HG03066 (cell line): ENCODE data around the gene DOCK4.

Experiments
- ATAC-seq: cut with Tn5 transposase; IDR thresholded peaks from one replicate; pipeline ENCODE4 v1.9.1; 2021; ENCODE audit warnings: low read depth; ENCODE audit not compliant: unreplicated experiment

The DOCK4 gene

GRCh38 chr7:112224186-112224585 lies 18.0 kb upstream of the DOCK4 start:
- no peak for ATAC-seq

DNA sequence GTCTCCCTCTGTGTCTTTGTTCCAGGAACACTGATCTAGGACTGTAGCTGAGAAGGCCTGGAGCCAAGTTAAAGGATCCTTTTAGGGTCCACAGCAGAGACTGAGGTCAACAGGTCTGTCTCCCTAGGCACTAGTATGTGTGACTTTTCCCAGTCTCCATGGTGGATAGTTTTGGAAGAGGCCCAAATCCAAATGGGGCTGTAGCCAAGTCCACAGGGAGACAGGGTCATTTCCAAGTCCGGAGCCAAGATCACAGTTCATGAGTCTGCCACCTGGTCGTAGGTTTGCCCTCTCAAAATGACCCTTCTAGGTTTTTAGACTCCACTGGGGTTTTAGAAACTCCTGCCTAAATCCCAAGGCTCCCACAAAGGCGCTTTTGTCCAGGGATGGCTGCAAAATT lies 17.1 kb upstream of the DOCK4 start:
- ATAC-seq: no peak

GRCh38 chr7:112220877-112221434 lies 14.8 kb upstream of the DOCK4 start:
- no peak for ATAC-seq

DNA sequence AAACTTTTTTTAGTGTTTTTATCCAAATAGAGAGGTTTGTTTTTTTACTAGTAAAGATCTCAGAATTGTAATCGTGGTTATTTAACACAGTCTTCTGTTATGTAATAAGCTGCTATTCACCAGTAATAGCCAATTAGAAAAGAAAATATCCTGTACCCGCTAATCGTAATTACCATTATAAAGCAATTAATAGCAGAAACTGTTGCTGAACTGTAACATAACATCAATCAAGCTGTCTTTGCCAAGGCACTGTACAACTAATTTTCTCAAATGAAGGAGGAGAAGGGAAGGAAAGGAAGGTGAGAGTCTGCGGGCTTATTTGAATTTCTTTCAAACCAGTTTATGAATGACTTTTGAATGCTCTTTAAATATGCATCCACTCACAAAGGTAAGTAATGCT lies 9.6 kb upstream of the DOCK4 start:
- no peak for ATAC-seq

- ATAC-seq: no peak
Measured at GRCh38 chr7:112214883-112215282, 8.7 kb upstream of the DOCK4 start.

DNA sequence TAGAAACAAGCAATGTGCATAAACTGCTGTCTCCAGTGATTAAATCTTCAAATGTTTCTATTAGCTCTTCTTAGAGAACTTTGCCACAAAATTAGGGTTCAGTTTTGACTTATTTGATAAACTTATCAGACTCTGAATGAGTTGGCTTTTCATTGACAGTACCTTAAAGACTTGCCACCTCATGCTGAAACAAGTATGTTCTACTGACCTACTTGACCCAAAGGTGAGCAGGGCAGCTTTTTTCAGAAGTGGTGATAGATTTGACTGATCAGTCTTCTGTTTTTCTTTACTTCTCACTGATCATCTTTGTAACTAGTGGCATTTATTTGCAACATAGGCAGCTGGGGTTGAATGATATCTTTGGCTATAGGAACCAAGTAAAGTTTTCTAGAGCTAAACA lies 8.1 kb upstream of the DOCK4 start:
- ATAC-seq: no peak

GRCh38 chr7:112213735-112214134 lies 7.5 kb upstream of the DOCK4 start:
- no peak for ATAC-seq

- ATAC-seq: no peak
Measured at GRCh38 chr7:112212571-112212970, 6.4 kb upstream of the DOCK4 start.

DNA sequence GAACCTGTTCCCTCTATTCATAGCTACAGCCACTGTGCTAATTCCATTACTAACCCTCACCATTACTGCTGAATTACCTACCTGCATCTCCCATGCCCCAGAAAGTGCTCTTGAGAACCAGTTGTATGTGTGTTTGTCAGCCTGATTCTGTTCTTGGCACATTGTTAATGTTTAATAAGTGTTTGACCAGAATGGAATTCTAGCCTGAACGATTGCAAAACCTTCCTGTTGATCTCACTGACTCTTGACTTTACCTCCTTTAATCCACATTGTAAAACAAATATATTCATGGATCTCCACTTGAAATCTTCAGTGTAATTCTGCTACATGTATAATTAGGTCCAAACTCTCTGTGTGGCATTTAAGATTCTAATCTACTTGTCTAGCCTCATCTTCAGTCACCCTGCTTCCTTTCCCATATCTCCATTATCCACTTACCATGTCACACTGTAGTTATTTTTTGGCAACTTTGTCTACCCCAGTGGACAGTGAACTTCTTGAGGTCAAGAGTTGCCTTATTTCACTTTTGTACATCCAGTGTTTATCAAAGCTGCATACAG lies 5.2 kb upstream of the DOCK4 start:
- no peak for ATAC-seq

DNA sequence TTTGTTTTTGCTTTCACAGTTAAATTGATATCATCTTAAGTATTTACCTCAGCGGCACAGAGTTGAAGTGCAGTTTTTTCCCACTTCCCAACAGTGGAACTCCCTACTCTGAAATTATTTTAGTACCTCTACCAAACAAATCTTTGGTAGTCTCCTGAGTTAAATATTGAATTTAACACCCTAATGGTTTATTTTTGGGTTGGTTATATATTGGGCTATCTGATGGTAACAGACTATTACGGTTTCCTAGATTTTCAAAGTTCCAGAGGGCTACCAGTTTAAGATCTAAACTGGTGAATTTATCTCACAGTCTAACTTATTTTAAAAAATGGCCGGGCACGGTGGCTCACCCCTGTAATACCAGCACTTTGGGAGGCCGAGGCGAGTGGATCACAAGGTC lies 1.6 kb upstream of the DOCK4 start:
- ATAC-seq: no peak

DNA sequence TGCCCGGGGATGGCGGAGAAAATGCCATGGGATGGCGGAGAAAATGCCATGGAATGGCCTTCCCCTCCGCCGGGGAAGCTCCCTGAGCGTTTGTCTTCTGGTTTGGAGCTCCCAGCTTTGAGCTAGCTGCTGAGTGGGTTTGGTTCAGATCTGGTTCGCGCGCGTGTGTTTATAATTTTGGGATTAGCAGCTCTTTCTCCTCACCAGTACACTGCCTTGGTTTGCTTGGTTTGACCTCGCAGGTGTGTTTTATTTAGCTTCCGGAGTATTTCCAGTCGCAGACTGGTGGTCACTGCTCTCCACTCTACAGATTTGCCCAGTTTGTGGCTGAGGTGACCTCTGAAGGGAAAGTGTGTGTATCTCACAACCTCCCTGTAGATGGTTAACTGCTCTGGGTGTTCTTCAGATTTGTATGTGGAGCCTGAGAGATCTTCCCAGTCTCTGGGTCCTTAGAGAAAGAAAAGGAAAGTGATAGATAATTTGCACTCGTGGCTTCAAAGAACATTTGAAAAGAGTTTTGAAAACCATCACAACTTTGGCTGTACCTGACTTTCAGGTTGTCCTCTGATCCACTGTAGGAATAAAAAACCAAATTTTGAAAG lies 893 bp upstream of the DOCK4 start:
- ATAC-seq: no peak

DNA sequence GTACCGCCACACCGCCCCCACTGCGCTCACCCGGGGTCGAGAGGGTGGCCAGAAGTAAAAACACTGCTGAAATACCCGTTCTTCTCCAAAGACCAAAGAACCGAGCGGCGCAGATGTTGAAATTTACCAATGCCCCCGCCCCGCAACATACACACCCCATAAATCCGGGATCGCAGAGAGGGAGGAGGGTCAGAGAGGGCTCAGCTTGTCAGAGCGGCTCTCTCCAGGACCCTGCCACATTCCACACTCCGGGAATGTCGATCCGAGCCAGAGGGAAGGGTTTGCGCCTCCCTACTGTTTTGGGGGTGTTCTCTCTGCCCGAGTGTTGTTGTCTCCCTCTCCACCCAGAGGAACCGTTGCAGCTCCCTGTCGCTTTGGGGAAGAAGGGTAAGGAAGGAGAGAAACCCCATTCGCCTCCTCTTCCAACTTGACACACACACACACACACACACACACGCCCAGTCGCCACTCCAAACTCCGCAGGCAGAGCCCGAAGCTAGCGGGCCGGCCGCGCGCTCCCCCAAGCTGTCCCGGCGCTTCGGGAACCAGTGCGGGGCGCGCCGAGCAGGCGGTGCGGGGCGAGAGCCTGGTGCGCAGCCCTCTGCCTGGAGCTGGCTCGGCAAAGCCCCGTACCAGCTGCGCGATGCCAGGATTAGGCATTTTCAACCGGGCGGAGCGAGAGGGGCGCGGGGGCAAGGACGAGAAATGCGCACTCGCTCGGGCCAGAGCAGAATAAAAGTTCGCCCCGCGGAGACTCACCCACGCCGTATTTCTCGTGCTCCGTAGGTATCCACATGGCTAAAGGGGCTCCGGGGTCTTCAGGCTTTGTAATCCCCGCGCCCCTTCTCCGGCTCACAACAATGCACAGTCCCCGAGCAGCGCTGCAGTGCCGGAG lies 609 bp downstream of the DOCK4 start:
- peak; percentile 14 for ATAC-seq

GRCh38 chr7:112204499-112205342 lies 1.5 kb downstream of the DOCK4 start:
- no peak for ATAC-seq

DNA sequence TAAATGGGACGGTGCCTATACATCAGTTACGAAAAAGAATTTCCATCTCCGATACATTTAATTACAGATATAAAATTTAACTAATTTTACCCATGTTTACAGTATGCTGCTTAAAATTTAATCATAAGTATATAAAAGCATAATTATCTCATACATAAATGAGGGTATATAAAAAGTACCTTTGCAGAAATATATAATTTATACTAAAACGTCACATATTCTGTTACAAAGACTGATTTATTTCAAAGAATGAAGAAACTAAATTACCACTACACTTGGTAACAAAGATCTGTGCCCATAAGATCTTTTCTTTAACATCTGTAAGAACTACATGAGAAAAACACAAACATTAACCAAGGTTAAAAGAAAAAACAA lies 2.8 kb downstream of the DOCK4 start:
- ATAC-seq: no peak

GRCh38 chr7:112202816-112203215 lies 3.4 kb downstream of the DOCK4 start:
- no peak for ATAC-seq

GRCh38 chr7:112201839-112202238 lies 4.4 kb downstream of the DOCK4 start:
- no peak for ATAC-seq

- no peak for ATAC-seq
Measured at GRCh38 chr7:112201411-112201810, 4.8 kb downstream of the DOCK4 start.

- no peak for ATAC-seq
Measured at GRCh38 chr7:112199672-112200071, 6.5 kb downstream of the DOCK4 start.

DNA sequence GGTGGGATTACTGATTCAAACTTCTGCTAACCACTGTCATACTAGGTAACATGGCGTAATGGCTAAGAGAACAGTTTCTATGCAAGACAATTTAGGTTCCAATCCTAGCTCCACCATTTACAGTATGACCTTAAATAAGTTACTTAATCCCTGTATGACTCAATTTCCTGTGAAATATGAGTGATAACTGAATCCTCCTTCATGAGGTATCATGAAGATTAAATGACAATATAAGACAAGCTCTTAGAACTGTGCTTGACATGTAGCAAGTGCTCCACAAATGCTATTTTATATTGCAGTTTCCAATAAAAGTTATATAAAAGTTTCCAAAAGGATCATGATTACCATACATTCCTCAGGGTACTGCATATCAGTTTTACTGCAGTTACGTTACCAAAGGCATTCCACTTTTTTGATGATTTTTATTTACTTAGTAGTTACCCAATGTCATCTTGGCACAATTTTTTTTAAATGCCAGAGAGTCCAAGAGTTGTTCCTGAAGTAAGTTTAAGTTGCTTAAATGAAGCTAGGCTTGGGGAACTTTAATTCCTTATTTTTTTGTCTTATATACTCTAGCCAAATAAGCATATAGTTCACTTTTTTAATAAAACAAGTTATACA lies 7.1 kb downstream of the DOCK4 start:
- ATAC-seq: no peak

DNA sequence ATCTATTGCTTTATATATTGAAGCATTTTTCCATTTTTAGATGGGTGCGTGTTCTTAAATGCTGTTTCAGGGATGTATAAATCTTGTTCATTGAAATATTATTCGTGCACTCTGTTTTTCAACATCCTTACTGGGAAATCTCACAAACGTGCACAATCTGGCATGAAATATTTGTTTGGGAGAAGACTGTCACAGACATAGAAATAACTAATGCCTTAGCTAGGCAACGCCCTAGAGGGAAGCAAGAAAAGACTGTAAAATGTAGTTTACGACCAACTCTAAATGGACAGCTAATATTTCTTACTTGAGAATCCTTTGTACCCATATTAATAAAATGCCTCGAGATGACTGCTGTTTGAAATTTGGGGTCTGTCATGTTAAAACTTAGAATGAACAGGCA lies 8.9 kb downstream of the DOCK4 start:
- no peak for ATAC-seq
